Activated naive CD4-positive, alpha-beta T cell treated with anti-CD3 and anti-CD28 coated beads, Interleukin-2, amount 50 U/mL, for 16 hours (primary cell): ENCODE data around the gene ZNF418.
"Not testable (repeated sequence)": the region's sequence is repeated elsewhere in the genome, so short reads cannot be mapped to it uniquely, and the experiment has no call there.

Experiments used
- DNase-seq: peaks from one replicate; pipeline ENCODE4 v3.0.0-alpha.2; 2020

ZNF418 gene

DNA sequence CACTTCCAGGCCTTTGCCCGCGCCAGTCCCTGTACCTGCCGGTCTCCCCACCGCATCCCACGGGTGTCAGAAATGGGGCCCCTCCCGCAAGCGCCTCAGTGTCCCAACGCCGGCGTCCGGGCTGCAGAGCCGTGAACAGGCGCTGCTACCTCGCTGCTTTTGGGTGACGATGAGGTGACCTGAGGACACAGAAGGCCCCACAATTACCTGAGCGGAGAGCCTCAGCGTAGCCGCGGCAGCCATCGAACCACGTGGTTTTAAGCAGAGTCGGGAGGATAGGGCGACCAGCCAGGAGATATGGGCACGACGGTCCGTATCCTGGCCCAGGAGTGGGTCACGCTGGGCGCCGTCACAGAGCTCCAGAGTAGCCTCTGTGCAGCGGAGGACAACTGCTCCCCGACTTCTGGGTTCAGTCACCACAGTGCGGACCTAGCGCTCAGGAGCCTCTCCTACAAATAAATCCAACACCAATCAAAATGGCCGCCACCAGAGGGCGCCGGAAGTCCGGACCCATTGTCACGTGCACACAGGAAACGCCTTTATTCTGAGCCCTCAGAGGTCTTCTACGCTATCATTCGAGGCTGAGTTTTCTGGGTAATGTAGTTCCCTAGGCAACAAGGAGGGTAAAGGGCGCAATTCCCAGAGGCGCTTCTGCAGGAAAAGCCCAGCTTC is 46.5 kb downstream of the ZNF418 start, which contains the start of gene ZNF814:
Gene ZNF814, minus strand, starts transcription at position 478 of the 672 bp plus-strand sequence. Its CDS starts 235 bp downstream, at position 243.
- DNase-seq, result peak; percentile 86

DNA sequence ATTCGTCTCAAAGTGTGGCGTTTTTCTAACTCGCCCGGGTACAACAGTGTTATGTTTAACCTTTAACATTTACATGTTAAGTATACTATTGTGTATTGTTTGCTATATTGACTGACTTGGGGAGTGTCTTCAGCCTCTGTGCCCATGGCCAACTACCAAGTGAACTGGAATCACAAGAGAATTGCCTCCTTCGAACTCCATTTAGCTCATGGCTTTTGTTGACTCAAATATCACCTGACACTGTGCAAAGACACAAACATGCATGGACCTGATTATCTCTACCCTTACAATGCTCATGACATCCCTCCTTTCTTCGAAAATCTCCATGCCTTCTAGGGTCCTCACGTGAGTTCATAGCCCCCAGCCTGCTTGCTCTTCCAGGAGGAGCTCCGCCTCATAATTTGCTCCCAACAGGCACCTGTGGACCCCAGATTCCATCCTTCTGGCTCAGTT is 47.1 kb downstream of the ZNF418 start:
- no peak for DNase-seq

DNA sequence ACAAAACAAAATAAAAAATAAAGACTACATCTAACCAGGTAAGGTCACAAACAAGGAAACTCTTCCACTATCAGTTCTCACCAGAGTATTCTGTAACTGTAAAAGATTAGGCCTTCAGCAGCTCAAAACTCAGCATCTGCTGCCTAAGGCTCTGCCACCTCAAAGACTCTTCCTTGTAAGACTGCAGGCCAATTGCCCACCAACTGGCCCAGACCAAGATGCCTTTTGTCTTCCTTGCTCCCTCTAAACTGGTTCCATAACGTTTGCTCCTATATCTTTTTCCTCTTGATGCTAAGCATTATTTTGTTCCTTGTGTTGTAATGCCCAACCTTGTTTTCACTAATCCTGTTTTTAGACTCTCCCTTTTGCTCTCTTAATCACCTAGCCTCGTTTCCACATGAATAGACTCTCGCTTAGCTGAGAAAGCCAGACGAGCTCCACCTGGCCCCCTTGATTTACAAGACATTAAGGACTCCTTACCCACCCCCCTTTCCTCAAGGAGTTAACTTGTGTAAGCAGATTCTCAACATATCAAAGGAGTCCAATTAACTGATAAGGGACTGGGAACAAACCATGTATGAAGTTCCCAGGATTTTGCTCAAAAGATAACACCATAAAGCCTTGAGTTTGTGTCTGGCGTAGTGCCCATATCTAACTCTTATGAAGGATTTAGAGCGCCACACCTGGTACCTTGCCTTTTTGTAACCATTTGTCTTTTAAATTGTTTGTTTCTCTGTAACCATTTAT is 47.8 kb downstream of the ZNF418 start:
- no peak for DNase-seq

DNA sequence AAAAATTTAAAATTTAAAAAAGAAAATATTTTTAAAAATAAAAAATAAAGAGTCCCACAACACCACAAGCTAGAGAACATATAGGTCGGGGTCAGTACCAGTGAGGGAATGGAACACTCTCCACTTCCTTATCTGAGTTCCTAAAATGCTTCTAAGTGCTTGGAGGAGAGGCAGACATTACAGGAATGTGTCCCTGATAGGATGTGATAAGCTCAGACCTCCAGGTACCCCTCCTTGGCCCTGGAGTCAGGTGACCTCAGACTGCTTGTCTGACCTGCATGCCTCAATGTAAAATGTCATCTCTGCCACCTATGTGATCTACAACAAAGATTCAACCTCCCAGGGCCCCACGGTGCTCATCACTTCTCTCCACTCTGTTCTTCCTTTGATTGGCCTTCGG is 49.2 kb downstream of the ZNF418 start:
- DNase-seq, result no peak

DNA sequence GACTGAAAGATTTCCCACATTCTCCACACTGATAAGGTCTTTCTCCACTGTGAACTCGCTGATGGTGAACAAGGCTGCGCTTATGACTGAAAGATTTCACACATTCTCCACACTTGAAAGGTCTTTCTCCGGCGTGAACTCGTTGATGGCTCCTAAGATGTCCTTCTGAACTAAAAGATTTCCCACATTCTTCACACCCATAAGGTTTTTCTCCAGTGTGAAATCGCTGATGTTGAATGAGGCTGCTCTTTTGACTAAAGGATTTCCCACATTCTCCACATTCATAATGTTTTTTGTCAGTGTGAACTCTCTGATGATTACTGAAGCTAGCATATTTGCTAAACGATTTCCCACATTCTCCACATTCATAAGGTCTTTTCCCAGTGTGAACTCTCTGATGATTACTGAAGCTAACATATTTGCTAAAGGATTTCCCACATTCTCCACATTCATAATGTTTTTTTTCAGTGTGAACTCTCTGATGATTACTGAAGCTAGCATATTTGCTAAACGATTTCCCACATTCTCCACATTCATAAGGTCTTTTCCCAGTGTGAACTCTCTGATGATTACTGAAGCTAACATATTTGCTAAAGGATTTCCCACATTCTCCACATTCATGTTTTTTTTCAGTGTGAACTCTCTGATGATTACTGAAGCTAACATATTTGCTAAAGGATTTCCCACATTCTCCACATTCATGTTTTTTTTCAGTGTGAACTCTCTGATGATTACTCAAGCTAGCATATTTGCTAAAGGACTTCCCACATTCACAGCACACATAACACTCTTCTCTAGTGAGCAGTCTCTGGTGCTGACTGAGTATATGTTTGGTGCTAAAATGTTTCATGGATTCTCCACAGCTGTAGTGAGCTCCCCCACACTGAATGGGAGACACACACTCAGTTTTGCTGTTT is 61.1 kb downstream of the ZNF418 start:
- not testable (repeated sequence) for DNase-seq

DNA sequence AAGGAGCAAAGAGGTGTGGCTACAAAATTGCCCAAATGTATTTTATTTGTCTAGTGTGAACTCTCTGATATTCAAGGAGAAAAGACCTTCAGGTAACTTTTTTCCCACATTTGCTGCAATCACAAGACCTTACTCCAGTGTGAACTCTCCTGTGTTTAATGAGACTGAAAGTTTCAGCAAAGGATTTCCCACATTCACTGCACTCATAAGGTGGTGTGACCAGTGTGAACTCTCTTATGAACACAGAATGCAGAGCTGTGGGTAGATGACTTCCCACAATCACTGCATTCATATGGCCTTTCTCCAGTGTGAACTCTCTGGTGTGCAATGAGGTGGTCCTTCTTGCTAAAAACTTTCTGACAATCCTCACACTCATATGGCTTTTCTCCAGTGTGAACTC is 62.8 kb downstream of the ZNF418 start:
- DNase-seq, result no peak
